HepG2 (cell line): ENCODE results near the gene NHSL1. TPM values are rescaled to one million over a fixed set of nuclear protein-coding genes. Genes with fewer than 3 reads are reported as not detected.

ENCODE experiments used
- CREB1 ChIP-seq, 2 experiments: fragments of 450-650 bp in 1 of 2; IDR thresholded peaks; 2 replicates each; pipeline ENCODE4 v1.6.1; 2016 to 2017; ENCODE audit warnings: control low read depth in 1 of 2, mild to moderate bottlenecking in 1 of 2, missing compliant biosample characterization in 1 of 2, missing genetic modification characterization in 1 of 2
- ETV5 ChIP-seq: IDR thresholded peaks from 2 replicates; pipeline ENCODE4 v1.6.1; 2018; ENCODE audit warnings: missing biosample characterization, missing genetic modification reagents, inconsistent platforms, borderline replicate concordance
- KLF6 ChIP-seq: IDR thresholded peaks from 2 replicates; pipeline ENCODE4 v1.8.0; 2016; ENCODE audit warnings: missing biosample characterization, missing genetic modification reagents
- MED13 ChIP-seq: sonication (generic); formaldehyde crosslinking; IDR thresholded peaks from 2 replicates; pipeline ENCODE4 v1.5.0; 2020; ENCODE audit warnings: missing genetic modification reagents
- MED8 ChIP-seq: sonication (generic); formaldehyde crosslinking; IDR thresholded peaks from 2 replicates; pipeline ENCODE4 v1.8.1; 2023; ENCODE audit warnings: mild to moderate bottlenecking, missing genetic modification reagents; ENCODE audit not compliant: insufficient replicate concordance
- MIXL1 ChIP-seq: IDR thresholded peaks from 2 replicates; pipeline ENCODE4 v1.6.1; 2016
- MXD4 ChIP-seq: IDR thresholded peaks from 2 replicates; pipeline ENCODE4 v1.6.1; 2016; ENCODE audit warnings: mild to moderate bottlenecking, missing biosample characterization, missing genetic modification reagents
- NFIC ChIP-seq: IDR thresholded peaks from 2 replicates; pipeline ENCODE4 v1.6.1; 2012; ENCODE audit warnings: mild to moderate bottlenecking, low read length, inconsistent platforms
- NR2F2 ChIP-seq: IDR thresholded peaks from 2 replicates; pipeline ENCODE4 v1.6.1; 2012; ENCODE audit warnings: low read depth, inconsistent platforms, borderline replicate concordance
- PHF21A ChIP-seq: sonication (generic); formaldehyde crosslinking; IDR thresholded peaks from 2 replicates; pipeline ENCODE4 v1.5.0; 2020; ENCODE audit warnings: mild to moderate bottlenecking, missing genetic modification reagents
- PITX1 ChIP-seq: sonication (generic); formaldehyde crosslinking; IDR thresholded peaks from 2 replicates; pipeline ENCODE4 v1.5.1; 2020; ENCODE audit warnings: mild to moderate bottlenecking, missing genetic modification reagents
- SKI ChIP-seq: fragments of 450-650 bp; IDR thresholded peaks from one replicate; pipeline ENCODE4 v1.6.1; 2018; ENCODE audit warnings: mild to moderate bottlenecking; ENCODE audit not compliant: partially characterized antibody
- SOX13 ChIP-seq, 3 experiments: fragments of 450-650 bp in 1 of 3; sonication (generic) in 1 of 3; formaldehyde crosslinking in 1 of 3; IDR thresholded peaks in 2 of 3; conservative IDR thresholded peaks in 1 of 3; 2 replicates each; pipeline versions ENCODE4 v1.5.0 to v1.6.1; 2016 to 2020; ENCODE audit warnings: antibody characterized with exemption in 1 of 3, mild to moderate bottlenecking in 1 of 3, missing compliant biosample characterization in 1 of 3, missing genetic modification reagents in 1 of 3, moderate library complexity in 1 of 3
- TCF7L2 ChIP-seq: IDR thresholded peaks from 2 replicates; pipeline ENCODE4 v1.6.1; 2011; ENCODE audit warnings: mild to moderate bottlenecking, low read depth, low read length, moderate library complexity
- ZBTB21 ChIP-seq: sonication (generic); formaldehyde crosslinking; IDR thresholded peaks from 2 replicates; pipeline ENCODE4 v1.4.0; 2020; ENCODE audit warnings: missing genetic modification reagents
- ZNF3 ChIP-seq: IDR thresholded peaks from 2 replicates; pipeline ENCODE4 v1.7.0; 2017; ENCODE audit warnings: inconsistent platforms
- polyA plus RNA-seq, 8 experiments: library from polyadenylated mRNA; depleted of rRNA in 3 of 8; stranded (reverse) in 7 of 8; unstranded in 1 of 8; fragments of >200 nt; fragmentation: Illumina TruSeq in 4 of 8; extraction: Trizol in 4 of 8; gene quantifications; 2 replicates each; pipeline versions ENCODE4 v1.2.1 to v1.2.3, GENCODE V29; 2011 to 2016; ENCODE audit warnings: low read depth in 4 of 8, missing spikeins in 1 of 8, mixed read lengths in 1 of 8; ENCODE audit not compliant: insufficient read depth in 1 of 8
- total RNA-seq, 5 experiments: library from RNA; depleted of rRNA; stranded (reverse); fragments of >200 nt; fragmentation: Illumina TruSeq; extraction: Trizol; gene quantifications; 2 replicates each; pipeline ENCODE4 v1.2.3, GENCODE V29; 2016; ENCODE audit warnings: low read depth in 1 of 5
- TF ChIP-seq, protein P1 (sequence below): sonication (generic); formaldehyde crosslinking; IDR thresholded peaks from 2 replicates; pipeline ENCODE4 v1.4.0; 2020; ENCODE audit warnings: missing genetic modification reagents
- TF ChIP-seq, protein P2 (sequence below): sonication (generic); formaldehyde crosslinking; IDR thresholded peaks from 2 replicates; pipeline ENCODE4 v1.4.0; 2020; ENCODE audit warnings: missing genetic modification reagents
- TF ChIP-seq, protein P3 (sequence below): IDR thresholded peaks from 2 replicates; pipeline ENCODE4 v1.6.1; 2012; ENCODE audit warnings: inconsistent platforms
- TF ChIP-seq, protein P4 (sequence below): sonication (generic); formaldehyde crosslinking; IDR thresholded peaks from 2 replicates; pipeline ENCODE4 v1.4.0; 2020; ENCODE audit warnings: missing genetic modification reagents, borderline replicate concordance
- TF ChIP-seq, protein P5 (sequence below): IDR thresholded peaks from 2 replicates; pipeline ENCODE4 v1.6.1; 2016; ENCODE audit warnings: missing biosample characterization, missing genetic modification reagents, low read depth

The NHSL1 gene
- total and polyA plus RNA-seq, 2 of the 13 experiments (the other 11 are each of a cell fraction or from before 2014, with no cell fraction given) = 24.9 to 53.6 TPM

DNA sequence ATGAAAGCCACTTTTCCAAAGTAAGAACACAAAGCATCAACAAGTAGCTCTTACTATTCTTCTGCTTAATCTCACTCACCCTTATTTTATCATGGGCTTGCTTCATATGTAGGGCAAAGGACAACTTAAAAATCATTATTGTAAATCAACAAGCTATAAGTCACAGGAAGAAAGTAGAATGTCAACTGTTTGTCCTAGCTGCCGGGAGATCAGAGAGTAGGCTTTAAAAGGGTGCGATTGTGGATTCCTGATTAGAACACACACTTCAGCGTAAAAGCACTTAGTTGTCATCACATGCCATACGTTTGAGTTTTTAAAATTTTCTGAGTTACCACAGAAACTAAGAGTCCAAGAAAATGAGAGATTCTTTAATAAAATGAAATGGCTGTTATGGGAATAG is 44.4 kb upstream of the NHSL1 start (continued):
- TF ChIP-seq SOX13 (IDR thresholded peaks at IDR 0.05) (peak; percentile 80), SOX13 (CRISPR knock-in tag; conservative IDR thresholded peaks at IDR 0.05 in 1 of 2, IDR thresholded peaks at IDR 0.05 in 1 of 2) (peak in 1 of 2 experiments; percentile 94; a peak in 2 of 4 replicates), NR2F2 (peak; percentile 86; the same call in 1 of the 2 replicates), PHF21A (peak; percentile 72), KLF6 (CRISPR knock-in tag) (no peak), ETV5 (CRISPR knock-in tag) (peak; percentile 96), ZNF3 (CRISPR knock-in tag) (peak; percentile 62; the same call in 1 of the 2 replicates), ZBTB21 (CRISPR knock-in tag) (peak; percentile 43; the same call in 1 of the 2 replicates), CREB1 (IDR thresholded peaks at IDR 0.05) (no peak), CREB1 (CRISPR knock-in tag; IDR thresholded peaks at IDR 0.05) (peak; percentile 86), NFIC (peak; percentile 97), MED13 (peak; percentile 83; the same call in 1 of the 2 replicates), SKI (peak; percentile 54), MED8 (CRISPR knock-in tag) (peak; percentile 95), MXD4 (CRISPR knock-in tag) (peak; percentile 45), MIXL1 (CRISPR knock-in tag) (peak; percentile 82; the same call in 1 of the 2 replicates), PITX1 (peak; percentile 92), TCF7L2 (peak; percentile 91)
- TF ChIP-seq, protein P1, sequence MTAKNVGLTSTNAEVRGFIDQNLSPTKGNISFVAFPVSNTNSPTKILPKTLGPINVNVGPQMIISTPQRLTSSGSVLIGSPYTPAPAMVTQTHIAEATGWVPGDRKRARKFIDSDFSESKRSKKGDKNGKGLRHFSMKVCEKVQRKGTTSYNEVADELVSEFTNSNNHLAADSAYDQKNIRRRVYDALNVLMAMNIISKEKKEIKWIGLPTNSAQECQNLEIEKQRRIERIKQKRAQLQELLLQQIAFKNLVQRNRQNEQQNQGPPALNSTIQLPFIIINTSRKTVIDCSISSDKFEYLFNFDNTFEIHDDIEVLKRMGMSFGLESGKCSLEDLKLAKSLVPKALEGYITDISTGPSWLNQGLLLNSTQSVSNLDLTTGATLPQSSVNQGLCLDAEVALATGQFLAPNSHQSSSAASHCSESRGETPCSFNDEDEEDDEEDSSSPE (CRISPR knock-in tag) = 0 out of 2 replicates have a peak, but pooled peaks have one; percentile 41
- TF ChIP-seq, protein P2, sequence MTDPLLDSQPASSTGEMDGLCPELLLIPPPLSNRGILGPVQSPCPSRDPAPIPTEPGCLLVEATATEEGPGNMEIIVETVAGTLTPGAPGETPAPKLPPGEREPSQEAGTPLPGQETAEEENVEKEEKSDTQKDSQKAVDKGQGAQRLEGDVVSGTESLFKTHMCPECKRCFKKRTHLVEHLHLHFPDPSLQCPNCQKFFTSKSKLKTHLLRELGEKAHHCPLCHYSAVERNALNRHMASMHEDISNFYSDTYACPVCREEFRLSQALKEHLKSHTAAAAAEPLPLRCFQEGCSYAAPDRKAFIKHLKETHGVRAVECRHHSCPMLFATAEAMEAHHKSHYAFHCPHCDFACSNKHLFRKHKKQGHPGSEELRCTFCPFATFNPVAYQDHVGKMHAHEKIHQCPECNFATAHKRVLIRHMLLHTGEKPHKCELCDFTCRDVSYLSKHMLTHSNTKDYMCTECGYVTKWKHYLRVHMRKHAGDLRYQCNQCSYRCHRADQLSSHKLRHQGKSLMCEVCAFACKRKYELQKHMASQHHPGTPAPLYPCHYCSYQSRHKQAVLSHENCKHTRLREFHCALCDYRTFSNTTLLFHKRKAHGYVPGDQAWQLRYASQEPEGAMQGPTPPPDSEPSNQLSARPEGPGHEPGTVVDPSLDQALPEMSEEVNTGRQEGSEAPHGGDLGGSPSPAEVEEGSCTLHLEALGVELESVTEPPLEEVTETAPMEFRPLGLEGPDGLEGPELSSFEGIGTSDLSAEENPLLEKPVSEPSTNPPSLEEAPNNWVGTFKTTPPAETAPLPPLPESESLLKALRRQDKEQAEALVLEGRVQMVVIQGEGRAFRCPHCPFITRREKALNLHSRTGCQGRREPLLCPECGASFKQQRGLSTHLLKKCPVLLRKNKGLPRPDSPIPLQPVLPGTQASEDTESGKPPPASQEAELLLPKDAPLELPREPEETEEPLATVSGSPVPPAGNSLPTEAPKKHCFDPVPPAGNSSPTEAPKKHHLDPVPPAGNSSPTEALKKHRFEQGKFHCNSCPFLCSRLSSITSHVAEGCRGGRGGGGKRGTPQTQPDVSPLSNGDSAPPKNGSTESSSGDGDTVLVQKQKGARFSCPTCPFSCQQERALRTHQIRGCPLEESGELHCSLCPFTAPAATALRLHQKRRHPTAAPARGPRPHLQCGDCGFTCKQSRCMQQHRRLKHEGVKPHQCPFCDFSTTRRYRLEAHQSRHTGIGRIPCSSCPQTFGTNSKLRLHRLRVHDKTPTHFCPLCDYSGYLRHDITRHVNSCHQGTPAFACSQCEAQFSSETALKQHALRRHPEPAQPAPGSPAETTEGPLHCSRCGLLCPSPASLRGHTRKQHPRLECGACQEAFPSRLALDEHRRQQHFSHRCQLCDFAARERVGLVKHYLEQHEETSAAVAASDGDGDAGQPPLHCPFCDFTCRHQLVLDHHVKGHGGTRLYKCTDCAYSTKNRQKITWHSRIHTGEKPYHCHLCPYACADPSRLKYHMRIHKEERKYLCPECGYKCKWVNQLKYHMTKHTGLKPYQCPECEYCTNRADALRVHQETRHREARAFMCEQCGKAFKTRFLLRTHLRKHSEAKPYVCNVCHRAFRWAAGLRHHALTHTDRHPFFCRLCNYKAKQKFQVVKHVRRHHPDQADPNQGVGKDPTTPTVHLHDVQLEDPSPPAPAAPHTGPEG (CRISPR knock-in tag) = no peak
- TF ChIP-seq, protein P3, sequence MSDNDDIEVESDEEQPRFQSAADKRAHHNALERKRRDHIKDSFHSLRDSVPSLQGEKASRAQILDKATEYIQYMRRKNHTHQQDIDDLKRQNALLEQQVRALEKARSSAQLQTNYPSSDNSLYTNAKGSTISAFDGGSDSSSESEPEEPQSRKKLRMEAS = no peak
- TF ChIP-seq, protein P4, sequence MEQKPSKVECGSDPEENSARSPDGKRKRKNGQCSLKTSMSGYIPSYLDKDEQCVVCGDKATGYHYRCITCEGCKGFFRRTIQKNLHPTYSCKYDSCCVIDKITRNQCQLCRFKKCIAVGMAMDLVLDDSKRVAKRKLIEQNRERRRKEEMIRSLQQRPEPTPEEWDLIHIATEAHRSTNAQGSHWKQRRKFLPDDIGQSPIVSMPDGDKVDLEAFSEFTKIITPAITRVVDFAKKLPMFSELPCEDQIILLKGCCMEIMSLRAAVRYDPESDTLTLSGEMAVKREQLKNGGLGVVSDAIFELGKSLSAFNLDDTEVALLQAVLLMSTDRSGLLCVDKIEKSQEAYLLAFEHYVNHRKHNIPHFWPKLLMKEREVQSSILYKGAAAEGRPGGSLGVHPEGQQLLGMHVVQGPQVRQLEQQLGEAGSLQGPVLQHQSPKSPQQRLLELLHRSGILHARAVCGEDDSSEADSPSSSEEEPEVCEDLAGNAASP = peak; percentile 69; the same call in 1 of the 2 replicates
- TF ChIP-seq, protein P5, sequence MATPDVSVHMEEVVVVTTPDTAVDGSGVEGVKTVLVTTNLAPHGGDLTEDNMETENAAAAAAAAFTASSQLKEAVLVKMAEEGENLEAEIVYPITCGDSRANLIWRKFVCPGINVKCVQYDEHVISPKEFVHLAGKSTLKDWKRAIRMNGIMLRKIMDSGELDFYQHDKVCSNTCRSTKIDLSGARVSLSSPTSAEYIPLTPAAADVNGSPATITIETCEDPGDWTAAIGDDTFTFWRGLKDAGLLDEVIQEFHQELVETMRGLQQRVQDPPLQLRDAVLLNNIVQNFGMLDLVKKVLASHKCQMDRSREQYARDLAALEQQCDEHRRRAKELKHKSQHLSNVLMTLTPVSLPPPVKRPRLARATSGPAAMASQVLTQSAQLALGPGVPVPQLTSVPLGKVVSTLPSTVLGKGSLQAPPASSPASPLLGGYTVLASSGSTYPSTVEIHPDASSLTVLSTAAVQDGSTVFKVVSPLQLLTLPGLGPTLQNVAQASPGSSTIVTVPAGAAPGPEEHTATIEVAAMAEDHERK (CRISPR knock-in tag) = 0 out of 2 replicates have a peak, but pooled peaks have one; percentile 22
